ENCODE results near the gene PLEKHO1. TPM values are rescaled to one million over a fixed set of nuclear protein-coding genes. Genes with fewer than 3 reads are reported as not detected.

The PLEKHO1 gene
- total and polyA plus RNA-seq, 2 of the 4 experiments (the other 2 are of a cell fraction): 51.4 to 56.0 TPM

DNA sequence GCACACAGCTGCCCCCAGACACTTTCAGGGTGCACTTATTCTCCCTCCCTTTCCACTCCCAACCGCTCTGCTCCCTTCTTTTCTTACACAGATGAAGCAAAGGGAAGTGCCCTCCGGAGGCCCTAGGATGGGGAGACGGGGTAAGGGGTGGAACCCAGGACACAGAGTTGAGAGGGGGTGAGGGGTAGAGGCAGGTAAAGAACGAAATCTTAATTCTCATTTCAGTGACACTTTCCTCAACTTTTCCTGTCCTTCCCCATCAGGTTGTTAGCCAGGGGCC is 12.8 kb downstream of the PLEKHO1 start:
- Histone ChIP-seq H3K4ac (ENCODE audit: low read depth, low read length) (peak overlapping the region; percentile 89), H3K4me1 (ENCODE audit: control insufficient read depth, insufficient read depth, low read length) (peaks cover 49% of the 10 kb centered on the region), H3K14ac (replicated peaks; ENCODE audit: low read depth, low read length) (peak overlapping the region; percentile 80), H2AK9ac (replicated peaks; ENCODE audit: low read depth, low read length, poor library complexity) (peak overlapping the region; percentile 35), H3K27me3 (ENCODE audit: control insufficient read depth, insufficient read depth, low read length) (no peaks in the 10 kb centered on the region), H2BK5ac (ENCODE audit: low read depth, low read length, poor library complexity, severe bottlenecking) (peak overlapping the region; percentile 93), H2BK20ac (ENCODE audit: low read depth, low read length) (peak overlapping the region; percentile 75), H3K9ac (ENCODE audit: low read depth, low read length) (peak overlapping the region; percentile 90), H3K27ac (ENCODE audit: insufficient read depth, low read length) (peak overlapping the region; percentile 93), H4K5ac (ENCODE audit: low read depth, low read length) (peak overlapping the region; percentile 74), H3K9me1 (ENCODE audit: insufficient read depth, low read length) (peaks cover 36% of the 10 kb centered on the region), H4K8ac (ENCODE audit: low read depth in 2 of 2, low read length in 2 of 2) (peak overlapping the region; percentile 91 to 94), H3K4me3 (ENCODE audit: insufficient read depth, low read depth, low read length) (peak overlapping the region; percentile 8; the same call in 1 of the 2 replicates), H2AK5ac (ENCODE audit: low read depth, low read length) (peak overlapping the region; percentile 96), H2AFZ (replicated peaks; ENCODE audit: low read length, poor library complexity) (peak overlapping the region; percentile 76), H2BK120ac (ENCODE audit: low read depth, low read length) (peak overlapping the region; percentile 76), H3K23ac (ENCODE audit: low read depth, low read length) (peak overlapping the region; percentile 71), H2BK15ac (ENCODE audit: low read depth, low read length) (peak overlapping the region; percentile 97; the same call in 2 of the 3 replicates), H3K18ac (ENCODE audit: low read depth, low read length) (peak overlapping the region; percentile 87), H3K36me3 (ENCODE audit: control insufficient read depth, insufficient read depth, low read length) (peaks cover 25% of the 10 kb centered on the region), H3K9me3 (ENCODE audit: control insufficient read depth, insufficient read depth, low read length) (no peaks in the 10 kb centered on the region), H3K79me1 (ENCODE audit: low read depth in 1 of 2, low read length in 2 of 2) (peaks cover 7 to 48% of the 10 kb centered on the region in 2 experiments; a peak in 3 of 4 replicates), H4K91ac (ENCODE audit: insufficient read depth, low read depth, low read length) (peak overlapping the region; percentile 93), H3K4me2 (ENCODE audit: low read depth, low read length) (peak overlapping the region; percentile 68), H4K20me1 (ENCODE audit: insufficient read depth, low read length) (peaks cover 8% of the 10 kb centered on the region), H3K56ac (ENCODE audit: extremely low read depth, insufficient read depth, low read length) (peak overlapping the region; percentile 99)
- ATAC-seq (ENCODE audit: low read depth): peak; percentile 2; the same call in 1 of the 2 replicates
- CTCF ChIA-PET: interaction anchor here (0.5 to 1.6 kb wide), 2 partner anchors 89 to 318 kb away, joined by 3 to 6 read pairs; no protein-coding TSS in a partner anchor
- dilution Hi-C loops (cut with HindIII; ENCODE audit: low sequenced_read_pairs, unreplicated experiment): no loop called here
- in situ Hi-C loops (cut with MboI; ENCODE audit: low sequenced_read_pairs): no loop called here
- TF ChIP-seq CTCF (conservative IDR thresholded peaks at IDR 0.05; ENCODE audit: low read depth, low read length) (no peak), NFE2L2 (IDR thresholded peaks at IDR 0.05; ENCODE audit: low read depth, low read length) (no peak)
- intact Hi-C loops (cut with micrococcal nuclease): no loop called here
- TSS peak; percentile 70 for BruUV-seq (replicated peaks)
- POLR2A ChIA-PET (ENCODE audit: unreplicated experiment): interaction anchor here (1.0 to 1.6 kb wide), 2 partner anchors 11 to 13 kb away, joined by 5 to 7 read pairs; partner anchors contain the start of gene PLEKHO1
- no peak for DNase-seq
- WGBS, 2 experiments (ENCODE audit: extremely low coverage in 2 of 2, insufficient read length in 1 of 2): no CpG with 5 or more reads among the region's 4 CpGs
